CD14-positive monocyte (primary cell): ENCODE measurements around the gene AZIN2. TPM values are rescaled to one million over a fixed set of nuclear protein-coding genes. Genes with fewer than 3 reads are reported as not detected.

Source experiments
- DNase-seq, 3 donors: peaks; one replicate each; pipeline ENCODE4 v3.0.0-alpha.2; 2011 to 2022
- H2AFZ ChIP-seq: 2 replicates; pipeline ENCODE4 v1.6.0; 2012; ENCODE audit warnings: mild to moderate bottlenecking, low read depth, low read length, inconsistent platforms; ENCODE audit not compliant: insufficient read depth, poor library complexity, severe bottlenecking
- H3K27ac ChIP-seq, 2 donors: 1 replicate in 1 of 2; 2 replicates in 1 of 2; pipeline ENCODE4 v1.5.1; 2012 to 2013; ENCODE audit warnings: low read length in 2 of 2, control low read depth in 1 of 2, inconsistent platforms in 1 of 2, low read depth in 1 of 2, mild to moderate bottlenecking in 1 of 2
- H3K27me3 ChIP-seq, 2 donors: one replicate each; pipeline versions ENCODE4 v1.6.0 to v1.6.1; 2011 to 2013; ENCODE audit warnings: low read length in 2 of 2; ENCODE audit not compliant: control insufficient read depth in 2 of 2, insufficient read depth in 2 of 2
- H3K36me3 ChIP-seq, 2 donors: replicated peaks in 1 of 2; 1 replicate in 1 of 2; 2 replicates in 1 of 2; pipeline versions ENCODE4 v1.5.1 to v1.6.1; 2012 to 2013; ENCODE audit warnings: low read length in 2 of 2, control low read depth in 1 of 2, inconsistent platforms in 1 of 2, mild to moderate bottlenecking in 1 of 2; ENCODE audit not compliant: insufficient read depth in 2 of 2, control insufficient read depth in 1 of 2
- H3K4me1 ChIP-seq, 2 donors: 1 replicate in 1 of 2; 2 replicates in 1 of 2; pipeline versions ENCODE4 v1.5.1 to v1.6.1; 2012 to 2013; ENCODE audit warnings: low read length in 2 of 2, control low read depth in 1 of 2, inconsistent platforms in 1 of 2, mild to moderate bottlenecking in 1 of 2, moderate library complexity in 1 of 2; ENCODE audit not compliant: insufficient read depth in 2 of 2, control insufficient read depth in 1 of 2
- H3K4me2 ChIP-seq: replicated peaks from 2 replicates; pipeline ENCODE3; 2012; ENCODE audit warnings: low read length, moderate library complexity, mild to moderate bottlenecking; ENCODE audit not compliant: poor library complexity, severe bottlenecking; ENCODE audit errors: extremely low read depth
- H3K4me3 ChIP-seq, 3 experiments: fragments of 200-600 bp in 1 of 3; sonication (generic) in 1 of 3; replicated peaks in 1 of 3; 1 replicate in 2 of 3; 2 replicates in 1 of 3; pipeline ENCODE4 v1.5.1; 2011 to 2013; ENCODE audit warnings: low read length in 3 of 3, mild to moderate bottlenecking in 3 of 3, control low read depth in 2 of 3, low read depth in 2 of 3, inconsistent platforms in 1 of 3, moderate library complexity in 1 of 3
- H3K79me2 ChIP-seq: 2 replicates; pipeline ENCODE4 v1.6.0; 2012; ENCODE audit warnings: mild to moderate bottlenecking, control low read depth, inconsistent platforms, low read length, moderate library complexity; ENCODE audit not compliant: insufficient read depth
- H3K9ac ChIP-seq: 2 replicates; pipeline ENCODE4 v1.6.0; 2017; ENCODE audit warnings: low read length, mild to moderate bottlenecking; ENCODE audit not compliant: insufficient read depth, poor library complexity, severe bottlenecking
- H3K9me3 ChIP-seq, 2 donors: replicated peaks in 1 of 2; 1 replicate in 1 of 2; 2 replicates in 1 of 2; pipeline versions ENCODE4 v1.5.1 to v1.6.1; 2012 to 2013; ENCODE audit warnings: low read length in 2 of 2, control low read depth in 1 of 2; ENCODE audit not compliant: control insufficient read depth in 1 of 2, insufficient read depth in 1 of 2
- H4K20me1 ChIP-seq: 2 replicates; pipeline ENCODE4 v1.6.0; 2012; ENCODE audit warnings: mild to moderate bottlenecking, low read length, control low read depth, moderate library complexity; ENCODE audit not compliant: insufficient read depth
- H3K27ac Mint-ChIP-seq, 7 donors: one replicate each; pipeline ENCODE4 v1.8.0; 2020; ENCODE audit warnings: mild to moderate bottlenecking in 7 of 7, mixed read lengths in 7 of 7, moderate library complexity in 6 of 7, inconsistent platforms in 2 of 7
- H3K27me3 Mint-ChIP-seq, 3 donors: one replicate each; pipeline ENCODE4 v1.8.0; 2021 to 2022; ENCODE audit warnings: low read depth in 3 of 3, mild to moderate bottlenecking in 3 of 3, mixed read lengths in 3 of 3, moderate library complexity in 3 of 3, inconsistent platforms in 1 of 3
- H3K36me3 Mint-ChIP-seq, 2 donors: one replicate each; pipeline ENCODE4 v1.8.0; 2020; ENCODE audit warnings: mixed read lengths in 2 of 2, inconsistent platforms in 1 of 2, mild to moderate bottlenecking in 1 of 2
- H3K4me1 Mint-ChIP-seq: one replicate; pipeline ENCODE4 v1.8.0; 2020; ENCODE audit warnings: mild to moderate bottlenecking, mixed read lengths
- H3K4me3 Mint-ChIP-seq, 2 donors: one replicate each; pipeline ENCODE4 v1.8.0; 2020; ENCODE audit warnings: mild to moderate bottlenecking in 2 of 2, mixed read lengths in 2 of 2, moderate library complexity in 1 of 2
- H3K9me3 Mint-ChIP-seq, 7 donors: one replicate each; pipeline ENCODE4 v1.8.0; 2020 to 2022; ENCODE audit warnings: mixed read lengths in 7 of 7, mild to moderate bottlenecking in 6 of 7, moderate library complexity in 6 of 7, inconsistent platforms in 2 of 7
- CTCF ChIP-seq: fragments of 200-600 bp; IDR thresholded peaks from one replicate; pipeline ENCODE4 v1.8.0; 2022; ENCODE audit warnings: antibody characterized with exemption, mild to moderate bottlenecking
- WGBS: methylation state at CpG from one replicate; pipeline ENCODE4 v1.1.5; 2013; ENCODE audit warnings: missing lambda C conversion rate; ENCODE audit not compliant: insufficient coverage; 5-methylcytosine and 5-hydroxymethylcytosine counted together
- intact Hi-C, 2 donors: fragments of 100-400 bp; cut with micrococcal nuclease; formaldehyde crosslinking; loops; one replicate each; pipeline versions ENCODE4 v1.15.0 to v1.15.1; 2023
- polyA plus RNA-seq, 3 donors: library from polyadenylated mRNA; depleted of rRNA in 1 of 3; unstranded in 2 of 3; stranded (reverse) in 1 of 3; fragments of 300-500 nt in 2 of 3; fragments of >200 nt in 1 of 3; fragmentation: Illumina TruSeq in 2 of 3; gene quantifications; 1 replicate in 2 of 3; 2 replicates in 1 of 3; pipeline ENCODE4 v1.2.3, GENCODE V29; 2012 to 2021

Gene AZIN2
- polyA plus RNA-seq, 3 donors, result 0.03 to 0.89 TPM; not detected in 1

DNA sequence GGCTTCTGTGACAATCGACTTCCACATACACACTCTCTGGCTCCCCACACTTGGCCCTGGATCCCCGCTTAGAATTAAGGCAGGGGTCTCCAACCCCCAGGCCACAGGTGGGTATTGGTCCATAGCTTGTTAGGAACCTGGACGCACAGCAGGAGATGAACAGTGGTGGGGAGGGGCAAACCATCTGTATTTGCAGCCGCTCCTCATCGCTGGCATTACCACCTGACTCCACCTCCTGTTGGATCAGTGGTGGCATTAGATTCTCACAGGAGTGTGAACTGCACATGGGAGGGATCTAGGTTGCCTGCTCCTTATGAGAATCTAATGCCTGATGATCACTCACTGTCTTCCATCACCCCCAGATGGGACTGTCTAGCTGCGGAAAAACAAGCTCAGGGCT, 84.9 kb downstream of the AZIN2 start:
- intact Hi-C loops, result no loop called here
- Histone ChIP-seq H3K9ac (no peak overlapping the region), H3K4me1 (no peaks in the 10 kb centered on the region), H3K27ac (no peak overlapping the region), H3K79me2 (no peaks in the 10 kb centered on the region), H3K36me3 (peaks cover 0 to 8% of the 10 kb centered on the region in 2 donors), H3K27me3 (no peaks in the 10 kb centered on the region), H3K4me3 (no peak overlapping the region), H3K4me2 (no peak overlapping the region), H3K9me3 (no peaks in the 10 kb centered on the region), H2AFZ (no peak overlapping the region), H4K20me1 (peaks cover 9% of the 10 kb centered on the region)
- H3K27me3 Mint-ChIP-seq, result peaks cover 4 to 9% (median 8%) of the 10 kb centered on the region in 3 donors
- H3K4me1 Mint-ChIP-seq, result peaks cover 5% of the 10 kb centered on the region
- no peak overlapping the region for H3K27ac Mint-ChIP-seq
- no peaks in the 10 kb centered on the region for H3K9me3 Mint-ChIP-seq
- H3K4me3 Mint-ChIP-seq, result no peak overlapping the region
- no peak for TF ChIP-seq CTCF
- 100% methylated on average over 2 of the region's 6 CpGs for WGBS
- no peak for DNase-seq
- H3K36me3 Mint-ChIP-seq, result peaks cover 24 to 27% of the 10 kb centered on the region in 2 donors

DNA sequence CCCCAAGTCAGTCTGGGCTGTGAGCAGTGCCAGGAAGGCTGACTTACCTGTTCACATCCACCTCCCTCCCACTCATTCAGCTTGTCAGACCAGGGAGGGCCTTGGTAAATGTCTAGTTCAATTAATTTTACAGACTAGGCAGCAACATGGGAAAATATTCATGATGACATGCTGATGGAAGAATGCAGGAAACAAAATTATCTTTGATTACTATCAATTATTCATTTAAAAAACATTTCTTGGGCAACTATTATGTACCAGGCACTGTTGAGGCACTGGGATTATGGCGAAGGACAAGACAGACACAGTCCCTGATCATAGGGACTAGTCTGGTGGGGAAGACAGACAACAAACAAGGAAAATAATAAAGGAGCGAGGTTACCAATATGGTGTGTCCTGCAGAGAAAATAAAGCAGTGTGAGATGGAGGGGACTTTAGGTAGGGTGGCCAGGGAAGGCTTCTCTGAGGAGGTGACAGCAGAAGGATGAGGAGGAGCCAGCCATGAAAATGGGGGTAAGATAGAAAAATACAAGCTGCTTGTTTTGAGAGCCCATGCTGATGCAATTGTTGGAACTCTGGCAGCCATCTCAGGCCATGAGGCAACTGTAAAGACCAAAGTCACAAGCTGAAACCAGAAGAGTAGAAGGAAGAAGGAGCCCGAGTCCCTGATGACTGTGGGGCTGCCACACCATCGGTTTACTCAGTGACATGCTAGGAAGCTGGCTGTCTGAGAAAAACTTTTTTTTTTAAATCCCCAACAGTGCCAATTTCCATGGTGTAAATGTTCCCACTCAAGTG, 86.9 kb downstream of the AZIN2 start:
- peaks cover 25 to 30% of the 10 kb centered on the region in 2 donors for H3K36me3 Mint-ChIP-seq
- H3K4me3 Mint-ChIP-seq, result no peak overlapping the region
- no peak overlapping the region for H3K27ac ChIP-seq
- WGBS, result 83% methylated on average over 2 of the region's 4 CpGs
- H3K36me3 ChIP-seq, result peaks cover 0 to 8% of the 10 kb centered on the region in 2 donors
- peaks cover 11% of the 10 kb centered on the region for H4K20me1 ChIP-seq
- no peaks in the 10 kb centered on the region for H3K4me1 ChIP-seq
- DNase-seq, result no peak
- H3K9ac ChIP-seq, result no peak overlapping the region
- H3K27me3 ChIP-seq, result no peaks in the 10 kb centered on the region
- H3K27ac Mint-ChIP-seq, result no peak overlapping the region
- H3K27me3 Mint-ChIP-seq, result peaks cover 2 to 3% (median 3%) of the 10 kb centered on the region in 3 donors
- no peak for TF ChIP-seq CTCF
- no peak overlapping the region for H3K4me2 ChIP-seq
- H3K79me2 ChIP-seq, result no peaks in the 10 kb centered on the region
- no peak overlapping the region for H3K4me3 ChIP-seq
- intact Hi-C loops, result no loop called here
- H3K4me1 Mint-ChIP-seq, result no peaks in the 10 kb centered on the region
- no peaks in the 10 kb centered on the region for H3K9me3 Mint-ChIP-seq
- no peaks in the 10 kb centered on the region for H3K9me3 ChIP-seq
- H2AFZ ChIP-seq, result no peak overlapping the region
